ENCODE results near the gene SMIM31.

The SMIM31 gene

GRCh38 chr4:164783976-164784375 is 30.0 kb downstream of the SMIM31 start:
- DNase-seq (ENCODE audit: low read depth): no peak

DNA sequence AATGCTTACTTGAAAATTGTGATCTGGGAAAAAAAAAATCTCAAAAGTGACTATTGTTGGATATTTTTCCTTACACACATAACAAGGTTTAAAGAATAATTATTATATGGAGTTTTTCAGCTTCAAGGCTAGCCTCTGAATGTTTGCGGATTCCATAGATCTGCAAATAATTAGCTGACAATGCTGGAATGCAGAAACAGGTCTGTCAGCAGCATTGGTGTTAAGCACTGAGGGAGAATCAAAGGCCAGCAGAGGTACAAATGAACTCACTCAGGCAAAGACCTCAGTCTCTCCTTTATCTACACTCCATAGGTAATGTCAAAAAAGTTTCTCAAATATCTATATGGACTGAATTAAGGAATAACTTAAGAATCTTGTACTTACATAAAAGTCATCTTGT is 35.1 kb downstream of the SMIM31 start:
- no peak for DNase-seq (ENCODE audit: low read depth)

DNA sequence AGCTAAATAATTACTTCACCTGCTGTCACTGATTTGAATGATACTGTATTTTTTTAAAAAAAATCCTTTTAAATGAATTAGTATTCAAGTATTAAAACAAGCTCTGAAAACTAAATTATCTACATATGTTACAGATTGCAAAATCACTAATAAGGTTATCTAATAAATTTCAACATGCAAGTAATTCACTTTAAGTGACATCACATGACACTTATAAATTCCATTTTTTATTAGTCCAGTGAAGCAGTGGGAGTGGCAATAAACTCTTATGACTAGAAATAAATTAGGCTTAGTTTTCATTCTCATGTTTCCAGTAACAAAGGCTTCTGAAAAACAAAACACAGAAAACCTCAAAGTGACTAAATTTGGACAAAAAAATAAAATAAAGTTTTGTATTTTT is 36.3 kb downstream of the SMIM31 start:
- DNase-seq (ENCODE audit: low read depth): no peak

- no peak for DNase-seq (ENCODE audit: low read depth)
Observed at GRCh38 chr4:164799410-164799809, 45.5 kb downstream of the SMIM31 start.

DNA sequence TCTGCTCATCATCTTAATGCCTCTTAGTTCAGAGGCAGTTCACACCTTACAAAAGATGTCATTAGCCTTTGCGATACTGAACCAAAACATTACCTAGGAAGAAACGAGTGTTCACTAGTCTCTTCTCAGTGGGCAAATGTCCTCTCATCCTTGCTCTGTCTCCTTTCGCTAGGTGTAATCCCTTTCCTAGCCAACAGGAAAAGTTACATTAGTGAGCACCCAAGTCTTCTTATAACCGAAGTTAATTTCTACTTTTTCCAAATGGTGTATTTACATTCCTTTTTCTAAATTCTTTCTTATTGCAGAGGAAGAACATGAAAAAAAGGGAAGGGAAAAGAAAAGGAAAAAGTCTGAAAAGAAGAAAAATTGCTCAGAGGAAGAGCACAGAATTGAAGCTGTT is 46.9 kb downstream of the SMIM31 start:
- DNase-seq (ENCODE audit: low read depth): no peak

DNA sequence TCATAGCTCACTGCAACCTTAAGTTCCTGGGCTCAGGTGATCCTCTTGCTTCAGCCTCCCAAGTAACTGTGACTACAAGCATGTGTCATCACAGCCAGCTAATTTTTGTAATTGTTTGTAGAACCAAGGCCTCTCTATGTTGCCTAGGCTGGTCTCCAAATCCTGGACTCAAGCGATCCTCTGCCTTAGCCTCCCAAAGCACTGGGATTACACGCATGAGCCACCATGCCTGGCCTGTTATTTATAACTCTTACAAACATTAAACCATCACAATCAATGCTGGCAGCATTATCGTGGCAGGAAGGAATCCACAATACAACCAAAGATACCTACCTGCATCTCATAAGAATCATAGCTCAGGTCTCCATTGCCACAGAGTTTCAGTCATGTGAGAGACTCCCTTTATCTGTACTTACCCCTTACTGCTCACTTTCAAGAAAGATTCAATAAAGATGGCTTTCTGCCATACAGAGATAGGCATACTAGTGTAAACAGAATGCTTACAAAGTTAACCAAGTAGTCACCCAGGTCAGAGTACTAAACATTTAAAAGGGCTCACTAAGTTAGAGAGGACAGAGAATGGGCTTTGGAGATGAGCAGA is 48.5 kb downstream of the SMIM31 start:
- DNase-seq (ENCODE audit: low read depth): no peak

DNA sequence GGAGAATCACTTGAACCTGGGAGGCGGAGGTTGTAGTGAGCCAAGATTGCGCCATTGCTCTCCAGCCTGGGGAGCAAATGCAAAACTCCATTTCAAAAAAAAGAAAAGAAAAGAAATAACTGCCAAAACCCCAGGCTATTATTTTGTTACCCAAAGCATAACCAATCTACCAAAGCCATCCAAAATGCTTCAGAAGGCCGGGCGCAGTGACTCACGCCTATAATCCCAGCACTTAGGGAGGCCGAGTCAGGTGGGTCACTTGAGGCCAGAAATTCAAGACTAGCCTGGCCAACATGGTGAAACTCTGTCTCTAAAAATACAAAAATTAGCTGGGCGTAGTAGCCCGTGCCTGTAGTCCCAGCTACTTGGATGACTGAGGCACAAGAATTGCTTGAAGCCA is 49.8 kb downstream of the SMIM31 start:
- no peak for DNase-seq (ENCODE audit: low read depth)

GRCh38 chr4:164807611-164808010 is 53.7 kb downstream of the SMIM31 start:
- no peak for DNase-seq (ENCODE audit: low read depth)

DNA sequence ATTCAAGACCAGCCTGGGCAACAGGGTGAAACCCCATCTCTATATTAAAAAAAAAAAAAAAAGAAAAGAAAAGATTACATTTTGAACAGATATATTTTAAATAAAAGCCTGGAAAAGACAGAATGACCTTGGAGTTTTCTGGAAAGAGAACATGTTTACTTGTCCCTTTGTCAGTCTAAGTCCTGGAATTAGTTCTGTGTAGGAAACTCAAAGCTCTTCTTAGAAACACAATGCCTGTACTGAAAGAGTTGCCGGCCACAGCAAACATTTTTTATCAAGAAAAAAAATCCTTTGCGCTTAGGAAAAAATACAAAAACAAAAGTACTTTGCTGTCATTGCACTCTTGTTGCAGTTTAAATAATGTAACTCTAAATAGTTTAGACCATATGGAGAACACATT is 59.6 kb downstream of the SMIM31 start:
- no peak for DNase-seq (ENCODE audit: low read depth)

DNA sequence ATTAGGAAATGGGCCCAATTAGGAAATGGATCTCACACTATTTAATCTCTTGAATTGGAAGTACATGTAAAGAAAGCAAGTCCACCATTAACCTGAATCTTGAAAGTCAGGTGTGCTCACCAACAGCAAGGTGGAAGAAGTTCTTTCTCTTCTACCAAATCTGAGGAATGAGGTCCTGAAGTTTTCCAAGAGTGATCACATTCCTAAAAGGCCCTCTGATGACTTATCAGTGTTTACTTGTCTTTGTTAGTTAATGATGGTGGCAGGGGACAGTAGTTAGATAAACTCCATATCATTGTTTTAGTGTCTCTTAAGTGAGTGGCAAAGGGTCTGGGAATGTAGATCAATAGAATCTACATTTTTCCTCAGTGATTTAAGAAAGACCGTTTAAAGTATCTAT is 61.8 kb downstream of the SMIM31 start:
- no peak for DNase-seq (ENCODE audit: low read depth)

DNA sequence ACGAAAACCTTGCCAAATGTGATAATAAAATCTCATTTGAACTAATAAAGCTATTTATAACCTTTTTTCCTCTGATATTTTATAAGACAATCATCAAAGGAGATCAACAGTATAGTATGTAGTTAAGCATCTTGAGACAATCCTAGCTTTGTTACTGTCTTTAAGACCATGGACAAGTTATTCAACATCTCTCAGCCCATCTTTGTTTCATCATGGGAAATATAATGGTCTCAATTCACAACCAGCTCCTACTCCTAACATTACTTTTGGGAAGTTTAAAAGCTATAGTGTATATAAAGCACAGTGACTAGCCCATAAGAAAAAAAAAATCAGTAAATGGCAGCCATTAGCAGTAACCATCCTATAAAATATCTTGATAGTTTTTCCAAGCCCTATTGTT is 65.4 kb downstream of the SMIM31 start:
- no peak for DNase-seq (ENCODE audit: low read depth)

DNA sequence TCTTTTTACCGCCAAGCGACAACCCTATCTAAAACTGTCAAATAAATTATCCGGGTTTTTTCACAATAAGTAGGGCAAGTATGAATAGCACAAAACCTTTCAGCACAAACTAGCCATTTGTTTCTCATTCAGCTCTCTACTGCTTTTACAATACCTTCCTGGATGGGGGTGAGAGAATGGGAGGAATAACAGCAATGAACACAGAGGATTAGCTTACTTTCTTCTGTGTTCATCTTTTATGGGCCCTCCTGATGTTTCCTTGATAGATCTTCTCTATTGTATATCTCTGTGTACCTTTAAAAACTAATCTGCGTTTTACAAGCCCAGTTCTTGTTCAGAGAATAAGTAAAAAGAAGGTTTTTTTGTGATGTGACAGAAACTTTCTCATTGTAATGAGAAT is 67.8 kb downstream of the SMIM31 start:
- no peak for DNase-seq (ENCODE audit: low read depth)

- DNase-seq (ENCODE audit: low read depth): no peak
Observed at GRCh38 chr4:164824581-164824980, 70.7 kb downstream of the SMIM31 start.

- no peak for DNase-seq (ENCODE audit: low read depth)
Observed at GRCh38 chr4:164828955-164829354, 75.0 kb downstream of the SMIM31 start.

- no peak for DNase-seq (ENCODE audit: low read depth)
Observed at GRCh38 chr4:164846566-164846965, 92.6 kb downstream of the SMIM31 start.

GRCh38 chr4:164847016-164847415 is 93.1 kb downstream of the SMIM31 start:
- DNase-seq (ENCODE audit: low read depth): no peak

- no peak for DNase-seq (ENCODE audit: low read depth)
Observed at GRCh38 chr4:164847967-164848649, 94.2 kb downstream of the SMIM31 start.
